Measurements from ENCODE around the gene PAQR6. TPM values are rescaled to one million over a fixed set of nuclear protein-coding genes. Genes with fewer than 3 reads are reported as not detected.

Gene PAQR6
- total RNA-seq, 4 donors from 2014 or later = 0.63 to 2.3 (median 1.3) TPM

- TF ChIP-seq POLR2A (IDR thresholded peaks at IDR 0.05) (no peak), CTCF (IDR thresholded peaks at IDR 0.05) (no peak)
- intact Hi-C loops (cut with DNase I) = no loop called here
- DNase-seq = no peak
- H3K36me3 ChIP-seq = peaks cover 71 to 80% of the 10 kb centered on the region in 2 donors
- no peaks in the 10 kb centered on the region for H3K27me3 ChIP-seq
- H3K27ac ChIP-seq = no peak overlapping the region
- no peaks in the 10 kb centered on the region for H3K4me1 ChIP-seq
- 92 to 97% methylated on average over 2 to 3 of the region's 3 CpGs for WGBS, 2 donors
- no peak overlapping the region for H3K4me3 ChIP-seq (replicated peaks in 1 of 3)
- no peaks in the 10 kb centered on the region for H3K9me3 ChIP-seq
Observed at GRCh38 chr1:156270314-156270713, 22.5 kb upstream of the PAQR6 start.

GRCh38 chr1:156268336-156268735 is 20.5 kb upstream of the PAQR6 start:
- Histone ChIP-seq H3K27me3 (no peaks in the 10 kb centered on the region), H3K4me1 (no peaks in the 10 kb centered on the region), H3K4me3 (replicated peaks in 1 of 3) (no peak overlapping the region), H3K36me3 (peaks cover 65 to 70% of the 10 kb centered on the region in 2 donors), H3K27ac (no peak overlapping the region), H3K9me3 (no peaks in the 10 kb centered on the region)
- intact Hi-C loops (cut with DNase I) = no loop called here
- WGBS, 2 donors = 95 to 96% methylated on average over 4 of the region's 4 CpGs
- no peak for TF ChIP-seq CTCF (IDR thresholded peaks at IDR 0.05)
- TF ChIP-seq POLR2A (IDR thresholded peaks at IDR 0.05) = no peak
- no peak for DNase-seq

GRCh38 chr1:156266051-156266450 is 18.2 kb upstream of the PAQR6 start:
- WGBS, 2 donors = 93 to 96% methylated on average over 13 of the region's 13 CpGs
- intact Hi-C loops (cut with DNase I) = no loop called here
- TF ChIP-seq CTCF (IDR thresholded peaks at IDR 0.05) = no peak
- no peak for TF ChIP-seq POLR2A (IDR thresholded peaks at IDR 0.05)
- no peak for DNase-seq
- Histone ChIP-seq H3K4me3 (replicated peaks in 1 of 3) (no peak overlapping the region), H3K27me3 (no peaks in the 10 kb centered on the region), H3K27ac (no peak overlapping the region), H3K36me3 (peaks cover 61 to 71% of the 10 kb centered on the region in 2 donors), H3K4me1 (no peaks in the 10 kb centered on the region), H3K9me3 (no peaks in the 10 kb centered on the region)

- DNase-seq = no peak
- WGBS, 2 donors = 91 to 95% methylated on average over 9 of the region's 9 CpGs
- TF ChIP-seq CTCF (IDR thresholded peaks at IDR 0.05) (no peak), POLR2A (IDR thresholded peaks at IDR 0.05) (no peak)
- intact Hi-C loops (cut with DNase I) = no loop called here
- Histone ChIP-seq H3K27ac (no peak overlapping the region), H3K4me3 (replicated peaks in 1 of 3) (no peak overlapping the region), H3K27me3 (no peaks in the 10 kb centered on the region), H3K9me3 (no peaks in the 10 kb centered on the region), H3K36me3 (peaks cover 82 to 85% of the 10 kb centered on the region in 2 donors), H3K4me1 (no peaks in the 10 kb centered on the region)
Observed at GRCh38 chr1:156263288-156263655, 15.4 kb upstream of the PAQR6 start.

GRCh38 chr1:156262461-156263287 is 14.8 kb upstream of the PAQR6 start:
- H3K9me3 ChIP-seq = no peaks in the 10 kb centered on the region
- peaks cover 82 to 85% of the 10 kb centered on the region in 2 donors for H3K36me3 ChIP-seq
- intact Hi-C loops (cut with DNase I) = no loop called here
- no peaks in the 10 kb centered on the region for H3K27me3 ChIP-seq
- H3K4me1 ChIP-seq = no peaks in the 10 kb centered on the region
- TF ChIP-seq CTCF (IDR thresholded peaks at IDR 0.05) = no peak
- TF ChIP-seq POLR2A (IDR thresholded peaks at IDR 0.05) = no peak
- DNase-seq = no peak
- H3K27ac ChIP-seq = no peak overlapping the region
- WGBS, 2 donors = 85 to 92% methylated on average over 9 of the region's 9 CpGs
- H3K4me3 ChIP-seq (replicated peaks in 1 of 3) = no peak overlapping the region

All from thyroid gland (tissue), 4 donors.